Hepatocyte (in vitro differentiated cells): ENCODE data around the gene FUCA2.

ENCODE experiments used
- CTCF ChIP-seq: fragments of 200-600 bp; sonication (generic); IDR thresholded peaks from 2 replicates; pipeline ENCODE4 v1.5.1; 2016; ENCODE audit warnings: antibody characterized with exemption, mild to moderate bottlenecking; ENCODE audit not compliant: poor library complexity
- EZH2 ChIP-seq: fragments of 200-600 bp; sonication (generic); IDR thresholded peaks from 2 replicates; pipeline ENCODE4 v1.6.1; 2016; ENCODE audit warnings: antibody characterized with exemption, mild to moderate bottlenecking, borderline replicate concordance
- EZH2phosphoT487 ChIP-seq: fragments of 200-600 bp; sonication (generic); IDR thresholded peaks from one replicate; pipeline ENCODE4 v1.6.1; 2018; ENCODE audit warnings: antibody characterized with exemption, mild to moderate bottlenecking, low read depth, moderate library complexity; ENCODE audit not compliant: unreplicated experiment, severe bottlenecking

- TF ChIP-seq CTCF (no peak), EZH2phosphoT487 (no peak), EZH2 (no peak)
Observed at GRCh38 chr6:143478479-143479062, 32.9 kb downstream of the FUCA2 start.
